Trophoblast cell (in vitro differentiated cells and primary cell): ENCODE data around the gene MLXIP.

Experiments
- DNase-seq, 2 donors: peaks; one replicate each; pipeline ENCODE4 v3.0.0-alpha.2; 2016
- H2AFZ ChIP-seq: 2 replicates; pipeline ENCODE4 v1.6.1; 2013; ENCODE audit warnings: low read length, moderate library complexity, mild to moderate bottlenecking; ENCODE audit not compliant: insufficient read depth, poor library complexity
- H2AK5ac ChIP-seq: 2 replicates; pipeline ENCODE4 v1.6.1; 2013; ENCODE audit warnings: mild to moderate bottlenecking, low read length
- H2BK120ac ChIP-seq: 2 replicates; pipeline ENCODE4 v1.6.1; 2013; ENCODE audit warnings: low read length, mild to moderate bottlenecking, moderate library complexity; ENCODE audit not compliant: insufficient read depth, poor library complexity
- H2BK12ac ChIP-seq: 2 replicates; pipeline ENCODE4 v1.6.1; 2013; ENCODE audit warnings: mild to moderate bottlenecking, low read length, moderate library complexity
- H2BK5ac ChIP-seq: 2 replicates; pipeline ENCODE4 v1.6.1; 2013; ENCODE audit warnings: low read length, low read depth, moderate library complexity, mild to moderate bottlenecking; ENCODE audit not compliant: poor library complexity
- H3K14ac ChIP-seq: 2 replicates; pipeline ENCODE4 v1.6.1; 2013; ENCODE audit warnings: mild to moderate bottlenecking, low read length
- H3K18ac ChIP-seq: 2 replicates; pipeline ENCODE4 v1.6.1; 2013; ENCODE audit warnings: mild to moderate bottlenecking, low read length
- H3K23ac ChIP-seq: 2 replicates; pipeline ENCODE4 v1.6.1; 2013; ENCODE audit warnings: low read length
- H3K27ac ChIP-seq: 2 replicates; pipeline ENCODE4 v1.5.1; 2013; ENCODE audit warnings: low read depth, mild to moderate bottlenecking, inconsistent platforms, low read length, moderate library complexity
- H3K27me3 ChIP-seq: 2 replicates; pipeline ENCODE4 v1.6.1; 2013; ENCODE audit warnings: inconsistent platforms, mild to moderate bottlenecking, low read length, moderate library complexity; ENCODE audit not compliant: insufficient read depth
- H3K36me3 ChIP-seq, 2 experiments: 1 replicate in 1 of 2; 2 replicates in 1 of 2; pipeline ENCODE4 v1.6.1; 2013; ENCODE audit warnings: low read length in 2 of 2, mild to moderate bottlenecking in 2 of 2, moderate library complexity in 1 of 2; ENCODE audit not compliant: insufficient read depth in 2 of 2, control insufficient read depth in 1 of 2
- H3K4ac ChIP-seq: 2 replicates; pipeline ENCODE4 v1.6.1; 2013; ENCODE audit warnings: low read depth, mild to moderate bottlenecking, low read length, moderate library complexity
- H3K4me1 ChIP-seq, 2 experiments: 1 replicate in 1 of 2; 2 replicates in 1 of 2; pipeline ENCODE4 v1.6.1; 2013; ENCODE audit warnings: low read length in 2 of 2, mild to moderate bottlenecking in 2 of 2, moderate library complexity in 1 of 2; ENCODE audit not compliant: insufficient read depth in 2 of 2, control insufficient read depth in 1 of 2
- H3K4me2 ChIP-seq: 2 replicates; pipeline ENCODE4 v1.6.1; 2013; ENCODE audit warnings: inconsistent platforms, mild to moderate bottlenecking, low read length, moderate library complexity
- H3K4me3 ChIP-seq: 2 replicates; pipeline ENCODE4 v1.5.1; 2013; ENCODE audit warnings: mild to moderate bottlenecking, low read depth, low read length, inconsistent platforms
- H3K79me1 ChIP-seq: one replicate; pipeline ENCODE4 v1.6.1; 2013; ENCODE audit warnings: low read length
- H3K79me2 ChIP-seq: 2 replicates; pipeline ENCODE4 v1.6.1; 2013; ENCODE audit warnings: low read length, mild to moderate bottlenecking; ENCODE audit not compliant: control insufficient read depth, insufficient read depth, poor library complexity
- H3K9ac ChIP-seq: 2 replicates; pipeline ENCODE4 v1.6.1; 2013; ENCODE audit warnings: mild to moderate bottlenecking, low read length
- H3K9me3 ChIP-seq: 2 replicates; pipeline ENCODE4 v1.6.1; 2013; ENCODE audit warnings: low read depth, mild to moderate bottlenecking, control low read depth, inconsistent platforms, low read length; ENCODE audit not compliant: insufficient read depth
- H4K12ac ChIP-seq: 2 replicates; pipeline ENCODE4 v1.6.1; 2013; ENCODE audit warnings: low read depth, mild to moderate bottlenecking, low read length, moderate library complexity
- H4K8ac ChIP-seq: 2 replicates; pipeline ENCODE4 v1.6.1; 2013; ENCODE audit warnings: low read depth, mild to moderate bottlenecking, low read length, moderate library complexity
- H4K91ac ChIP-seq: one replicate; pipeline ENCODE4 v1.6.1; 2013; ENCODE audit warnings: low read depth, mild to moderate bottlenecking, low read length, moderate library complexity
- WGBS: extraction: QIAGEN DNeasy Blood & Tissue Kit; methylation state at CpG from one replicate; pipeline ENCODE4 v1.1.7; 2013; ENCODE audit warnings: missing lambda C conversion rate; ENCODE audit not compliant: insufficient read length, insufficient coverage; ENCODE audit errors: extremely low coverage; 5-methylcytosine and 5-hydroxymethylcytosine counted together

The MLXIP gene

DNA sequence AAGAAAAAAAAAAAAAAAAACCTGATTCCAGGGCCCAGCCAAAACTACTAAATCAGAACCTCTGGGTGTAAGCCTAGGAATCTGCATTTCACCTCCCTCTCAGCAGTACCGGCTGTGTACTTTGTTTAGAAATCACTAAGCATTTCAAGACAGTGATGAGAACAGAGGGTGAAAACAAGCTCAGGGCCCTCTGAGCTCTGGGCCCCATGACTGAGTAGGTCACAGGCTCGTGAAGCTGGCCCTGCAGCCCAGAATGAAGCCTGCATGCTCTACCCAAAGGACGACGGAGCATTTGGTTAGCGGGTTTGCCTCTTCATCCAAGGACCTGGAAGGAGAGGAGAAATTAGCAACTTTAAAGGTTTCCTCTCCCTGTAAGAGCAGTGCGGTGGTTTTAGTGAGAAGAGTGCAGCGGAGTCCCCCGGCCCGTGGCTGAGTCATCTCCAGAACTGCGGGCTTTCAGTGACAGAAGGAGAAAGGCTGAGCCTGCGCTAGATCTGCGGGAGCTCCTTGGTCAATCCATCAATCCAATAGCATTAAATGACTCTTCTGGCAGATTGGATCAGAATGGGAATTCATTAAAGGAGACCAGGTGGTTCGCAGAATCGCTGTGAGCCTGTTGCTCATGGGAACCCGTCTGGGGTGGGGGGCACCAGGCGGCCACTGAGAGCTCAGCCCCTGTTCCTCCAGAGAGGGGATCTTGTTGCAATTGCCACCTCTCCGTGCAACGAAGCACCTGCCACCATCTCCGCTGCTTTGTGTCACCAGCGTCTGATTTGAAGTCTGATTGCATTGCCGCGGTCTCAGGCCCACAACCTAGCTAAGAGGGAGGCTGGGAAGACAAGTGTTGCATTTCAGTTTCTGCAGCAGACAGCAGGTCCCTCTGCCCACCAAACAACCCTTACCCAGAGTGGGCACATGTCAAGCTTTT, 88.1 kb downstream of the MLXIP start:
- Histone ChIP-seq H4K8ac (no peak overlapping the region), H2AK5ac (no peak overlapping the region), H3K9ac (no peak overlapping the region), H3K4me2 (no peak overlapping the region), H2BK5ac (no peak overlapping the region), H4K91ac (no peak overlapping the region), H2BK120ac (no peak overlapping the region), H3K79me1 (no peaks in the 10 kb centered on the region), H3K14ac (no peak overlapping the region), H3K23ac (no peak overlapping the region), H3K18ac (no peak overlapping the region), H4K12ac (no peak overlapping the region), H2BK12ac (no peak overlapping the region), H3K36me3 (no peaks in the 10 kb centered on the region), H3K4me3 (no peak overlapping the region), H3K4me1 (no peaks in the 10 kb centered on the region), H3K79me2 (no peaks in the 10 kb centered on the region), H3K27ac (no peak overlapping the region), H3K9me3 (no peaks in the 10 kb centered on the region), H3K4ac (no peak overlapping the region), H3K27me3 (no peaks in the 10 kb centered on the region), H2AFZ (no peak overlapping the region)
- DNase-seq, result no peak
- WGBS, result no CpG with 5 or more reads among the region's 22 CpGs

DNA sequence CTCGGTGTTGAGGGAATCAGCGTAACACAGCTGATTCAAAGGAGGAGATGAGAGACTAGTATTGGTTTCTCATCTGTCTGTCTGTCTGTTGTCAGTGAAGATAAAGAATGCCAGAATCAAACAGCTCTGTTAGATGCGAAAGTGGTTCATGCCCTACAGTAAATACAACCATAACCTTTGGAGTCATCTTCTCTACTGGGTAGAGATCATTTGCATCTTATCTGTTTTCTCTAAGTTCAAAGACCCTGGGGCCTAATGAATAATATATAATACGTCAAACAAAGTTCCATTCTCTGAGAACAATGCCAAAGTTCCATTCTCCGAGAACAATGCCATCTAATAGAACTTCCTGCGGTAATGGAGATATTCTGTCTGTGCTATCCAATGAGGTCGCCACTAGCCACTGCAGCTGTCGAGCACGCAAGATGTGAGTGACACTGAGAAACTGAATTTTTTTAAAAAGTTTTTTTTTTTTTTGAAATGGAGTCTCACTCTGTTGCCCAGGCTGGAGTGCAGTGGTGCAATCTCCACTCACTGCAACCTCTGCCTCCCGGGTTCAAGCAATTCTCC, 88.9 kb downstream of the MLXIP start:
- H4K91ac ChIP-seq, result no peak overlapping the region
- no peaks in the 10 kb centered on the region for H3K4me1 ChIP-seq
- H3K27me3 ChIP-seq, result no peaks in the 10 kb centered on the region
- WGBS, result no CpG with 5 or more reads among the region's 10 CpGs
- H2BK12ac ChIP-seq, result no peak overlapping the region
- H2AK5ac ChIP-seq, result no peak overlapping the region
- no peaks in the 10 kb centered on the region for H3K9me3 ChIP-seq
- no peak overlapping the region for H4K12ac ChIP-seq
- H3K14ac ChIP-seq, result no peak overlapping the region
- H2AFZ ChIP-seq, result no peak overlapping the region
- no peaks in the 10 kb centered on the region for H3K79me1 ChIP-seq
- no peak overlapping the region for H3K9ac ChIP-seq
- H3K27ac ChIP-seq, result no peak overlapping the region
- H2BK120ac ChIP-seq, result no peak overlapping the region
- DNase-seq, result no peak
- H4K8ac ChIP-seq, result no peak overlapping the region
- H2BK5ac ChIP-seq, result no peak overlapping the region
- no peak overlapping the region for H3K23ac ChIP-seq
- no peak overlapping the region for H3K4me3 ChIP-seq
- no peaks in the 10 kb centered on the region for H3K36me3 ChIP-seq
- no peak overlapping the region for H3K4me2 ChIP-seq
- H3K79me2 ChIP-seq, result no peaks in the 10 kb centered on the region
- no peak overlapping the region for H3K4ac ChIP-seq
- no peak overlapping the region for H3K18ac ChIP-seq

DNA sequence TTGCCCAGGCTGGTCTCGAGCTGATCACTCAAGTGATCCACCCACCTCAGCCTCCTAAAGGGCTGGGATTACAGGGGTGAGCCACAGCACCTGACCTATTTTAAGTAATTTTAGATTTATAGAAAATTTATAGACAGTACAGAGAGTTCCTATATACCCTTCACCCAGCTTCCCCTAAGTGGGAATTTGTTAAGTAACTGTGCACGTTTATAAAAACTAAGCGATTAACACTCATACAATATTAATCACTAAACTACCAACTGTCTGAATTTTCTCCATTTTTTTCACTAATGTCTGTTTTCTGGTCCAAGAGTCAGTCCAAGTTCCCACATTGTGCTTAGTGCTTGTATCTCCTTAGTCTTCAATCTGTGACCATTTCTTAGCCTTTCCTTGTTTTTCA, 89.9 kb downstream of the MLXIP start:
- Histone ChIP-seq H3K27me3 (no peaks in the 10 kb centered on the region), H3K23ac (no peak overlapping the region), H2AFZ (no peak overlapping the region), H3K9ac (no peak overlapping the region), H2AK5ac (no peak overlapping the region), H2BK120ac (no peak overlapping the region), H3K4me1 (no peaks in the 10 kb centered on the region), H3K79me2 (no peaks in the 10 kb centered on the region), H4K91ac (no peak overlapping the region), H3K9me3 (no peaks in the 10 kb centered on the region), H3K14ac (no peak overlapping the region), H3K79me1 (no peaks in the 10 kb centered on the region), H4K12ac (no peak overlapping the region), H3K4me2 (no peak overlapping the region), H2BK12ac (no peak overlapping the region), H3K4me3 (no peak overlapping the region), H3K27ac (no peak overlapping the region), H2BK5ac (no peak overlapping the region), H3K18ac (no peak overlapping the region), H3K4ac (no peak overlapping the region), H3K36me3 (no peaks in the 10 kb centered on the region), H4K8ac (no peak overlapping the region)
- DNase-seq, result no peak
- 100% methylated on average over 1 of the region's 3 CpGs for WGBS

DNA sequence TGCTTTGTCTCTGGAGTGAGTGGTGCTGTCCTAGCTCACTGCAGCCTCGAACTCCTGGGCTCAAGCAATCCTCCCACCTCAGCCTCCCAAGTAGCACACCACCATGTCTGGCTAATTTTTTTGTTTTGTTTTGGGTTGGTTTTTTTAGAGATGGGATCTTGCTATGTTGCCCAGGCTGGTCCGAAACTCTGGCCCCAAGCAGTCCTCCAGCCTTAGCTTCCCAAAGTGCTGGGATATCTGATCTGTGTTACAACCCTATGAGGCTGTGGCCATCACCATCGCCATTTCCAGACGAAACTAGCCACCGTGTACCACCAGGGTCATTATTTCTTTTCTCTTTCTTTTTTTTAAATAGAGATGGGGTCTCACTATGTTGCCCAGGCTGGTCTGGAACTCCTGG, 92.8 kb downstream of the MLXIP start:
- no peak overlapping the region for H3K4me2 ChIP-seq
- H4K91ac ChIP-seq, result no peak overlapping the region
- H3K9ac ChIP-seq, result no peak overlapping the region
- H2BK120ac ChIP-seq, result no peak overlapping the region
- H3K9me3 ChIP-seq, result no peaks in the 10 kb centered on the region
- H2AK5ac ChIP-seq, result no peak overlapping the region
- no peaks in the 10 kb centered on the region for H3K79me2 ChIP-seq
- no peak overlapping the region for H3K23ac ChIP-seq
- H4K8ac ChIP-seq, result no peak overlapping the region
- no peak overlapping the region for H3K4me3 ChIP-seq
- no peaks in the 10 kb centered on the region for H3K27me3 ChIP-seq
- no peak overlapping the region for H3K27ac ChIP-seq
- H4K12ac ChIP-seq, result no peak overlapping the region
- H2BK5ac ChIP-seq, result no peak overlapping the region
- no peak overlapping the region for H2BK12ac ChIP-seq
- WGBS, result no CpG with 5 or more reads among the region's 5 CpGs
- H3K36me3 ChIP-seq, result no peaks in the 10 kb centered on the region
- H3K79me1 ChIP-seq, result no peaks in the 10 kb centered on the region
- H3K18ac ChIP-seq, result no peak overlapping the region
- no peak for DNase-seq
- H3K4ac ChIP-seq, result no peak overlapping the region
- H2AFZ ChIP-seq, result no peak overlapping the region
- no peaks in the 10 kb centered on the region for H3K4me1 ChIP-seq
- H3K14ac ChIP-seq, result no peak overlapping the region
